Tibial nerve (tissue), 4 donors: ENCODE measurements around the gene MCEMP1. TPM values are rescaled to one million over a fixed set of nuclear protein-coding genes. Genes with fewer than 3 reads are reported as not detected.
A peak's percentile ranks its signal among the peaks of the same experiment; 100 is the strongest.

Experiments
- DNase-seq, 2 donors: peaks; one replicate each; pipeline ENCODE4 v3.0.0-alpha.2; 2019; ENCODE audit warnings: low spot score in 2 of 2
- H3K27ac ChIP-seq, 4 donors: fragments of 200-600 bp; sonication (generic) in 3 of 4; one replicate each; pipeline ENCODE4 v1.5.1; 2017 to 2019; ENCODE audit warnings: mild to moderate bottlenecking in 1 of 4
- H3K27me3 ChIP-seq, 2 donors: fragments of 200-600 bp; sonication (generic) in 1 of 2; one replicate each; pipeline versions ENCODE4 v1.5.1 to v1.6.0; 2017 to 2019
- H3K36me3 ChIP-seq, 3 donors: fragments of 200-600 bp; sonication (generic); one replicate each; pipeline ENCODE4 v1.5.1; 2018 to 2019
- H3K4me1 ChIP-seq, 4 donors: fragments of 200-600 bp; sonication (generic) in 3 of 4; one replicate each; pipeline ENCODE4 v1.5.1; 2017 to 2019
- H3K4me3 ChIP-seq, 4 donors: fragments of 200-600 bp; sonication (generic) in 3 of 4; one replicate each; pipeline ENCODE4 v1.5.1; 2017 to 2019; ENCODE audit warnings: mild to moderate bottlenecking in 1 of 4, moderate library complexity in 1 of 4
- H3K9me3 ChIP-seq, 4 donors: fragments of 200-600 bp; sonication (generic) in 3 of 4; one replicate each; pipeline ENCODE4 v1.5.1; 2017 to 2019
- EP300 ChIP-seq, 2 donors: sonication (generic); formaldehyde crosslinking; IDR thresholded peaks; one replicate each; pipeline ENCODE4 v1.6.1; 2017; ENCODE audit warnings: antibody characterized with exemption in 2 of 2, mild to moderate bottlenecking in 1 of 2
- POLR2A ChIP-seq, 2 donors: fragments of 450-650 bp; IDR thresholded peaks; one replicate each; pipeline ENCODE4 v1.6.1; 2017; ENCODE audit warnings: antibody characterized with exemption in 2 of 2, mild to moderate bottlenecking in 2 of 2, moderate library complexity in 2 of 2
- WGBS, 2 donors: methylation state at CpG; one replicate each; pipeline ENCODE4 v1.1.5; 2018; 5-methylcytosine and 5-hydroxymethylcytosine counted together
- total RNA-seq, 4 donors: library from RNA; depleted of rRNA; stranded (reverse); fragments of >200 nt; gene quantifications; one replicate each; pipeline ENCODE4 v1.1.0, GENCODE V29; 2016
- TF ChIP-seq, protein P1 (sequence below), 5 experiments: fragments of 200-600 bp in 3 of 5; fragments of 450-650 bp in 2 of 5; sonication (generic) in 3 of 5; IDR thresholded peaks; one replicate each; pipeline ENCODE4 v1.5.1; 2016 to 2019; ENCODE audit warnings: antibody characterized with exemption in 5 of 5, mild to moderate bottlenecking in 3 of 5, moderate library complexity in 2 of 5

MCEMP1 gene
- total RNA-seq, 4 donors from 2014 or later: 1.5 TPM; not detected in 3

DNA sequence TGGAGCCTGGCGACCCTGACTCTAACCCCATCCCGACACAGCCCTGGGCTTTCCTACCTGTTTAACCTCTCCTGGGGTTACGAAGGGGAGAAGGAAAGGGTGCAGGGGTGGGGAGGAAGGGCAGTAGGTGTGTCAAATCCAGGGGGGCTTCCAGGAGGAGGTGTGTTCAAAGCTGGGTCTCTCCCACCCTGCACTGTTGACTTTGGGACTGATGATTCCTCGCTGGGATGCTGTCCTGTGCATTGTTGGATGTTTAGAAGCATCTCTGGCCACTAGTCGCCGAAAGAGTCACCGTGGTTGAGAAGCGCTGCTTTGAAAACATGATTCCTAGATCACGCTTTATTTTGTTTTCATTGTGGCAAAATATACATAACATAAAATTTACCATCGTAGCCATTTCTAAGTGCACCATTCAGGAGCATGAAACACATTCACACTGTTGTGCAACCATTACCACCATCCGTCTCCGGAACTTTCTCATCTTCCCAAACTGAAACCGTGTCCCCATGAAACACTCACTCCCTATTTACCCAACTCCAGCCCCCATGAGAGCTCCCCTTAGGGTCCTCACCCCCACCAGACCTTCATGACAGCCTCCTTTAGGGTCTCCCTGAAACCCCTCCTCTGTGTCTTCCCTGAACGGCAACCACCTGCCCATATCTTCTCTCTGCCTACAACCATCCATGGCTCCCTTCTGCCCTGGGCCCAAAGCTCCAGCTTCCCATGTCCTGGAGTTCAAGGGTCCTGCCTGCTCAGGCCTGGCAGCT lies 29.5 kb downstream of the MCEMP1 start:
- 69 to 79% methylated on average over 14 of the region's 14 CpGs for WGBS, 2 donors
- no peaks in the 10 kb centered on the region for H3K4me1 ChIP-seq
- no peak overlapping the region for H3K4me3 ChIP-seq
- H3K27me3 ChIP-seq: peaks cover 0 to 12% of the 10 kb centered on the region in 2 donors
- no peak for DNase-seq
- H3K9me3 ChIP-seq: no peaks in the 10 kb centered on the region
- H3K36me3 ChIP-seq: no peaks in the 10 kb centered on the region
- peak overlapping the region in 3 of 4 donors; percentile 33 to 53 (median 50) for H3K27ac ChIP-seq
- TF ChIP-seq EP300 (IDR thresholded peaks at IDR 0.05) (no peak), POLR2A (IDR thresholded peaks at IDR 0.05) (no peak)
- TF ChIP-seq, protein P1, sequence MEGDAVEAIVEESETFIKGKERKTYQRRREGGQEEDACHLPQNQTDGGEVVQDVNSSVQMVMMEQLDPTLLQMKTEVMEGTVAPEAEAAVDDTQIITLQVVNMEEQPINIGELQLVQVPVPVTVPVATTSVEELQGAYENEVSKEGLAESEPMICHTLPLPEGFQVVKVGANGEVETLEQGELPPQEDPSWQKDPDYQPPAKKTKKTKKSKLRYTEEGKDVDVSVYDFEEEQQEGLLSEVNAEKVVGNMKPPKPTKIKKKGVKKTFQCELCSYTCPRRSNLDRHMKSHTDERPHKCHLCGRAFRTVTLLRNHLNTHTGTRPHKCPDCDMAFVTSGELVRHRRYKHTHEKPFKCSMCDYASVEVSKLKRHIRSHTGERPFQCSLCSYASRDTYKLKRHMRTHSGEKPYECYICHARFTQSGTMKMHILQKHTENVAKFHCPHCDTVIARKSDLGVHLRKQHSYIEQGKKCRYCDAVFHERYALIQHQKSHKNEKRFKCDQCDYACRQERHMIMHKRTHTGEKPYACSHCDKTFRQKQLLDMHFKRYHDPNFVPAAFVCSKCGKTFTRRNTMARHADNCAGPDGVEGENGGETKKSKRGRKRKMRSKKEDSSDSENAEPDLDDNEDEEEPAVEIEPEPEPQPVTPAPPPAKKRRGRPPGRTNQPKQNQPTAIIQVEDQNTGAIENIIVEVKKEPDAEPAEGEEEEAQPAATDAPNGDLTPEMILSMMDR (IDR thresholded peaks at IDR 0.05): no peak

DNA sequence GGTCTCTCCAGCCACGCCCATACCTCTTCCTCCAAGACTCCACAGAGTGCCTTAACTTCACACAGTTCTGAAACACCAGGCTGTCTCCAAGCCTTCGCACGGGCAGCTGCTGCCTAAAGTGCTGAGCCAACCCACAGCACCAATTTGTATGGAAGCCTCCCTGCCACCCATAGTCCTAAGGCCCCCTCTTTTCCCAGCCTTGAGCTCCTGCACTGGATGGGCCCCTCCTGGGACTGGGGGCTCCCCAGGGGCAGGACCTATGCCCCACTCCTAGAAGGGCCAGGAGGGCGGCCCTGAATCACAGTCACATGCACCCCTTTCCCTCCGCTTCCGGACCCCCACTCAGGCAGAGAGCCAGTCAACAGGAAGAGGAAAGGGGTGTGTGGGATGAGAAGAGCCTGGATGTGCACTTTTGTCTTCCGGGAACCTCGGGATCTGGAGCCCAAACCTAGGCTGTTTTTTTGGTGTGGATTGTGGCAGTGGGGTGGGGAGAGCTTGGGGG lies 30.1 kb downstream of the MCEMP1 start:
- H3K4me3 ChIP-seq: no peak overlapping the region
- WGBS, 2 donors: 54 to 56% methylated on average over 8 of the region's 8 CpGs
- H3K9me3 ChIP-seq: no peaks in the 10 kb centered on the region
- TF ChIP-seq EP300 (IDR thresholded peaks at IDR 0.05): no peak
- no peak for TF ChIP-seq POLR2A (IDR thresholded peaks at IDR 0.05)
- no peaks in the 10 kb centered on the region for H3K36me3 ChIP-seq
- peak overlapping the region in 2 of 4 donors; percentile 33 to 50 for H3K27ac ChIP-seq
- H3K4me1 ChIP-seq: no peaks in the 10 kb centered on the region
- H3K27me3 ChIP-seq: peaks cover 0 to 12% of the 10 kb centered on the region in 2 donors
- DNase-seq: peak in 1 of 2 donors; percentile 8

DNA sequence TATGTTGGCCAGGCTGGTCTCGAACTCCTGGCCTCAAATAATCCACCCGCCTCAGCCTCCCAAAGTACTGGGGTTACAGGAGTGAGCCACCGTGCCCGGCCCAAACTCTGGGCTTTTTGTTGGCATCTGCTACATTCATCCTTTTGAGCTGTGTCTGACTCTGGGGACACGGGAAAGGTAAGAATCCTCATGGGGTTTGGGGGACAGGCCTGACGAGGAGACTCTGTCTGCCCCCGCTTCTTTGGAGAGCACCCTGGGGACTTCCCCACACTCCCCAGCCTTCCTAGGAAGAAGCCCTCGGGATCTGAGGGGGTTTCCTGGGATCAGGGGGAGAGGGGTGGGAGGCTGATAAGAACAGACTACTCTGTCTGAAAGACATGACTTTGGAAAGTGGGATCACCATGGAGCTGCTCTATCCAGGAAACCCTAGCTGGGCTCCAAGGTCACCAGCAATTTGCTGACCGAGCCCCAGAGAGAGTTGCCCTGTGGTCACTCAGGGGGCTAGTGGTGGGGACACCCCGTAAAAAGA lies 33.1 kb downstream of the MCEMP1 start:
- peaks cover 0 to 3% of the 10 kb centered on the region in 2 donors for H3K27me3 ChIP-seq
- H3K36me3 ChIP-seq: no peaks in the 10 kb centered on the region
- H3K9me3 ChIP-seq: no peaks in the 10 kb centered on the region
- TF ChIP-seq POLR2A (IDR thresholded peaks at IDR 0.05): no peak
- no peak for TF ChIP-seq EP300 (IDR thresholded peaks at IDR 0.05)
- TF ChIP-seq, protein P1 (IDR thresholded peaks at IDR 0.05): no peak
- H3K27ac ChIP-seq: no peak overlapping the region
- 68 to 73% methylated on average over 6 to 10 of the region's 10 CpGs for WGBS, 2 donors
- no peak overlapping the region for H3K4me3 ChIP-seq
- no peaks in the 10 kb centered on the region for H3K4me1 ChIP-seq
- no peak for DNase-seq

DNA sequence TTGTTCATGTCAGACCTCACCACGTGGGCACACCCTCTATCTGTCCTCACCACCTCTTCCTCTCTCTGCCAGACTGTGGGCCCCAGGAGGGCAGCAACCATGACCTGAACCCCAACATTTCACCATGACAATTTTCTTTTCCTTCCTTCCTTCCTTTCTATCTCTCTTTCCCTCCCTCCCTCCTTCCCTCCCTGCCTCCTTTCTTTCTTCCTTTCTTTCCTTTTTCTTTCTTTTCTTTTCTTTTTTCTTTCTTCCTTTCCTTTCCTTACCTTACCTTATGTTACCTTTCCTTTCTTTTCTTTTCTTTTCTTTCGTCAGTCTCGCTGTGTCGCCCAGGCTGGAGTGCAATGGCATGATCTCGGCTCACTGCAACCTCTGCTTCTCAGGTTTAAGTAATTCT lies 33.7 kb downstream of the MCEMP1 start:
- Histone ChIP-seq H3K4me1 (no peaks in the 10 kb centered on the region), H3K9me3 (no peaks in the 10 kb centered on the region), H3K36me3 (no peaks in the 10 kb centered on the region), H3K4me3 (no peak overlapping the region), H3K27ac (no peak overlapping the region), H3K27me3 (peaks cover 0 to 3% of the 10 kb centered on the region in 2 donors)
- DNase-seq: no peak
- 76 to 80% methylated on average over 5 of the region's 5 CpGs for WGBS, 2 donors
- TF ChIP-seq, protein P1 (IDR thresholded peaks at IDR 0.05): no peak
- no peak for TF ChIP-seq POLR2A (IDR thresholded peaks at IDR 0.05)
- no peak for TF ChIP-seq EP300 (IDR thresholded peaks at IDR 0.05)

DNA sequence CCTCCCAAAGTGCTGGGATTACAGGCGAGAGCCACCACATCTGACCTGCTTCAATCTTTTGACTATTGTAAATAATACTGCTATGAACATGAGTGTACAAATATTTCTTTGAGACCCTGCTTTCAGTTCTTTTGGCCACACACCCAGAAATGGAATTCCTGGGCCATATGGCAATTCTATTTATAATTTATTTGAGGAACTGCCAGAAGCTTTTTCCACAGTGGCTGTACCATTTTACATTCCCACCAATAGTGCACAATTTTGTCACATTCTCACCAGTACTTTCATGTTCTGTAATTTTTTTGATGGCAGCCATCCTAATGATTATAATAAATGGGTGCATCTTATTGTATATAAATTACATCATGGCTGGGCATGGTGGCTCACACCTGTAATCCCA lies 38.8 kb downstream of the MCEMP1 start:
- Histone ChIP-seq H3K4me3 (no peak overlapping the region), H3K9me3 (peaks cover 0 to 19% (median 0%) of the 10 kb centered on the region in 4 donors), H3K4me1 (no peaks in the 10 kb centered on the region), H3K27me3 (no peaks in the 10 kb centered on the region), H3K27ac (no peak overlapping the region), H3K36me3 (no peaks in the 10 kb centered on the region)
- TF ChIP-seq EP300 (IDR thresholded peaks at IDR 0.05): no peak
- TF ChIP-seq, protein P1 (IDR thresholded peaks at IDR 0.05): no peak
- TF ChIP-seq POLR2A (IDR thresholded peaks at IDR 0.05): no peak
- DNase-seq: no peak
- 65 to 78% methylated on average over 1 of the region's 1 CpG for WGBS, 2 donors
